Tibial artery (tissue), 4 donors: Measurements from ENCODE around the gene GRIN2A.

Source experiments
- DNase-seq, 2 donors: peaks; one replicate each; pipeline ENCODE4 v3.0.0-alpha.2; 2019
- H3K27ac ChIP-seq, 2 donors: fragments of 200-600 bp; sonication (generic) in 1 of 2; 1 replicate in 1 of 2; 2 replicates in 1 of 2; pipeline ENCODE4 v1.5.1; 2018 to 2019; ENCODE audit warnings: mild to moderate bottlenecking in 1 of 2
- H3K27me3 ChIP-seq, 2 donors: fragments of 200-600 bp; sonication (generic) in 1 of 2; one replicate each; pipeline versions ENCODE4 v1.5.1 to v1.6.0; 2016 to 2019
- H3K36me3 ChIP-seq, 3 donors: fragments of 200-600 bp; sonication (generic) in 2 of 3; one replicate each; pipeline ENCODE4 v1.5.1; 2016 to 2019; ENCODE audit warnings: mild to moderate bottlenecking in 2 of 3
- H3K4me1 ChIP-seq, 4 donors: fragments of 200-600 bp; sonication (generic) in 2 of 4; 1 replicate in 3 of 4; 2 replicates in 1 of 4; pipeline ENCODE4 v1.5.1; 2016 to 2019
- H3K4me3 ChIP-seq, 2 donors: fragments of 200-600 bp; sonication (generic) in 1 of 2; 1 replicate in 1 of 2; 2 replicates in 1 of 2; pipeline ENCODE4 v1.5.1; 2018 to 2019; ENCODE audit warnings: mild to moderate bottlenecking in 2 of 2
- H3K9me3 ChIP-seq, 3 donors: fragments of 200-600 bp; sonication (generic) in 1 of 3; one replicate each; pipeline ENCODE4 v1.5.1; 2016 to 2019
- intact Hi-C: fragments of 100-400 bp; cut with DNase I; formaldehyde crosslinking; loops from one replicate; pipeline ENCODE4 v1.15.0; 2023; ENCODE audit warnings: low total_unique reads
- TF ChIP-seq, protein P1 (sequence below), 2 experiments: fragments of 200-600 bp in 1 of 2; fragments of 450-650 bp in 1 of 2; IDR thresholded peaks; one replicate each; pipeline ENCODE4 v1.5.1; 2017 to 2019; ENCODE audit warnings: antibody characterized with exemption in 2 of 2, mild to moderate bottlenecking in 1 of 2, moderate library complexity in 1 of 2

The GRIN2A gene

DNA sequence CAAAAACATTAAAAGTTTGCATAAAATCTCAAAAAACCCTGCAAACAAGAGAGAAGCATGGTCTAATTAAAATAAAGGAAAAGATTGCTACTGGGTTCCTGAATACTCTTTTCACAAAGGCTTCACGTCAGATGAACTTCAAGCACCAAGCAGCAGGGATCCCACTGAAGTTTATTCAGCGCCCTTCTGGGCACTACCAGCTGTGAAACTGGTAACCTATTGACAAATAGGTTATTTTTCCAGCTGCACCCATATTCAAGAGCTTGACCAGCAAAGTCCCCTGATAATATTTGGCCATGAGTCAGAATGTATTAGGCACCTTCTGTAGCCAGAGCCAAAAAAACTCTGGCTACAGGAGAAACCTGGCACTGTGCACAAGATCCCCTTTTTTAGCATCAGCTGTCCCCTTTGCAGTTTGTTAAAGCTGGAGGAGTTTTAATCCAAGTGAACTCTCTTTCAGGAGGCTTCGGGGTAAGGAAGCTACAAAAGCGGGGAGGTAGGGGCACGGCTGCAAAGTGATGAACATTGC lies 60.3 kb downstream of the GRIN2A start:
- intact Hi-C loops = no loop called here
- H3K36me3 ChIP-seq = no peaks in the 10 kb centered on the region
- H3K27ac ChIP-seq = peak overlapping the region in 1 of 2 donors; percentile 22
- H3K9me3 ChIP-seq = no peaks in the 10 kb centered on the region
- peak overlapping the region in 1 of 2 donors; percentile 8 for H3K4me3 ChIP-seq
- H3K4me1 ChIP-seq = peaks cover 0 to 44% (median 35%) of the 10 kb centered on the region in 4 donors
- TF ChIP-seq, protein P1, sequence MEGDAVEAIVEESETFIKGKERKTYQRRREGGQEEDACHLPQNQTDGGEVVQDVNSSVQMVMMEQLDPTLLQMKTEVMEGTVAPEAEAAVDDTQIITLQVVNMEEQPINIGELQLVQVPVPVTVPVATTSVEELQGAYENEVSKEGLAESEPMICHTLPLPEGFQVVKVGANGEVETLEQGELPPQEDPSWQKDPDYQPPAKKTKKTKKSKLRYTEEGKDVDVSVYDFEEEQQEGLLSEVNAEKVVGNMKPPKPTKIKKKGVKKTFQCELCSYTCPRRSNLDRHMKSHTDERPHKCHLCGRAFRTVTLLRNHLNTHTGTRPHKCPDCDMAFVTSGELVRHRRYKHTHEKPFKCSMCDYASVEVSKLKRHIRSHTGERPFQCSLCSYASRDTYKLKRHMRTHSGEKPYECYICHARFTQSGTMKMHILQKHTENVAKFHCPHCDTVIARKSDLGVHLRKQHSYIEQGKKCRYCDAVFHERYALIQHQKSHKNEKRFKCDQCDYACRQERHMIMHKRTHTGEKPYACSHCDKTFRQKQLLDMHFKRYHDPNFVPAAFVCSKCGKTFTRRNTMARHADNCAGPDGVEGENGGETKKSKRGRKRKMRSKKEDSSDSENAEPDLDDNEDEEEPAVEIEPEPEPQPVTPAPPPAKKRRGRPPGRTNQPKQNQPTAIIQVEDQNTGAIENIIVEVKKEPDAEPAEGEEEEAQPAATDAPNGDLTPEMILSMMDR (IDR thresholded peaks at IDR 0.05) = no peak
- H3K27me3 ChIP-seq = no peaks in the 10 kb centered on the region
- no peak for DNase-seq

DNA sequence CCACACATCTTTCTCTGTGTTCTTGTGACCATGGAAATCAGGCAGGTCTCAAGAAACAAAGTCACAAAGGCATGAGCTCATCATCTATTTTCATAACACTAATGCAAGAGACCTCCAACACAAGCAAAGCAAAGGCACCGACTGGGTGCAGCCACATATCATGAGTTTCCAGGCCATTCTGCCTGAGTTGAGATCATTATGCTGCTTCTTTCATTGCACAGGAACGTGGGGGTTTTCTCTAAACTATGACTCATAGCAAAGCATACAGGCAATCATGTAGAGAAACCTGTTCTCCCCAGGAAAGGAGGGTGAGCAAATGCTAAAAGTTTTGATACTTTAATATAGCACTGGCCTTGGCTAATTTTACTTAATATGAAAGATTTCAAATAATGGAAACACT lies 60.7 kb downstream of the GRIN2A start:
- Histone ChIP-seq H3K36me3 (no peaks in the 10 kb centered on the region), H3K4me1 (peaks cover 0 to 39% (median 33%) of the 10 kb centered on the region in 4 donors), H3K4me3 (no peak overlapping the region), H3K27me3 (no peaks in the 10 kb centered on the region), H3K9me3 (no peaks in the 10 kb centered on the region), H3K27ac (peak overlapping the region in 1 of 2 donors; percentile 61)
- intact Hi-C loops = no loop called here
- no peak for DNase-seq
- TF ChIP-seq, protein P1 (IDR thresholded peaks at IDR 0.05) = no peak

DNA sequence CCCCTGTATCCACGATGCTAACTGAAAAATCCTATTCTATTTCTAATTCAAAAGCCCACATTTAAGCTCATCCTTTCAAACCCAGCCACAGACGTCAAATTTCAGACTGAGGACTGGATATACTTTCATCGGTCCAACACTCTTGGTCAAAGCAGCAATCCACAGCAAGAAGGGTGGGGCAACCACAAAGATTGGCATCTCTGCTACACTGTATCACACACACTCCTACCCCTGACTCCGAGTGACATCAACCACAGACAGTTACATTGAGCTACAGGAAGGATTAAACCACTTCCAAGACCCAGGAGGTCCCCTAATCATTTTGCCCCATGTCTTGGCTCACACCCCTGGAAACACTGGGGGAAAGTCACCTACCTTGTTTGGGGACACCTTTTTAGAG lies 61.3 kb downstream of the GRIN2A start:
- no peaks in the 10 kb centered on the region for H3K27me3 ChIP-seq
- no peak overlapping the region for H3K4me3 ChIP-seq
- DNase-seq = no peak
- TF ChIP-seq, protein P1 (IDR thresholded peaks at IDR 0.05) = no peak
- no peaks in the 10 kb centered on the region for H3K9me3 ChIP-seq
- peaks cover 0 to 34% (median 29%) of the 10 kb centered on the region in 4 donors for H3K4me1 ChIP-seq
- intact Hi-C loops = no loop called here
- H3K36me3 ChIP-seq = no peaks in the 10 kb centered on the region
- H3K27ac ChIP-seq = peak overlapping the region in 1 of 2 donors; percentile 61

DNA sequence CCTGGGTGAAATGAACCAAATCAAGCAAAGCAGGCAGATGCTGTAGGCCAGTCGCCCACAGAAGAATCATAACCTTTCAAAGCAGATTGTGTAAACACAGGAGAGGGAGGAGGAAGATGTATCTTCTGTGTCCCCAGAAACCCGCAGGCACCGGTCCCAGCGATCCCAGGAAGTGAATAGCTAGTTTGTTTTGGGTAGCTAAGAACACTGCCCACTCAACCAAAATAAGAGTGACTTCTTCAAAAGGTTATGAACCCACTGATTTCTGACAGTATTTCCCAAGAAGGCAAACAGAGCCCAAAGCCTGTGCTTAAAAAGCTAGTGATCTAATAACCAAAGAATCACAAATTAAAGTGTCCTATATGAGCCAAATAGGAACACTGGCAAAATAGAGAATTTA lies 67.8 kb downstream of the GRIN2A start:
- peak overlapping the region; percentile 17 to 65 for H3K27ac ChIP-seq
- intact Hi-C loops = no loop called here
- peak in 1 of 2 donors; percentile 41 for DNase-seq
- H3K36me3 ChIP-seq = no peaks in the 10 kb centered on the region
- H3K4me1 ChIP-seq = peaks cover 0 to 21% (median 16%) of the 10 kb centered on the region in 4 donors
- H3K4me3 ChIP-seq = no peak overlapping the region
- TF ChIP-seq, protein P1 (IDR thresholded peaks at IDR 0.05) = no peak
- no peaks in the 10 kb centered on the region for H3K9me3 ChIP-seq
- no peaks in the 10 kb centered on the region for H3K27me3 ChIP-seq

DNA sequence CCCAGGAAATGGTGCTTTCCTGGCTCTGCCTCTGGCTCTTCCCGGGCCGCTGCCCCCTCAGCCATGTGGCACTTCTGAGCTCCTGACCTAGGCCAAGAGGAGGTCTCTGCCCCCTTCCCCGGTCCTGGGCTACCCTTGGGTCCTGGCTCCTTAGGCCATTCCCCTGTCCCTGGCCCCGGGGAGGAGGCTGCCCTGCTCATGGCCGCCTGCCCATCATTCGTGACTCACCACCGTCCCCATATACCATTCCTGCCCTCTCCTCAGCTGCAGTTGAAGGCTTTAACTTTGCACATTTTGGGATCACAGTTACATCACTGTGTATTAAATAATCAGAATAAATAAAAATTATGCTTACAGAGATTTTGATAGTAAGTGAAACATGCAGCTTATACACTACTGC lies 69.0 kb downstream of the GRIN2A start:
- Histone ChIP-seq H3K27me3 (no peaks in the 10 kb centered on the region), H3K9me3 (no peaks in the 10 kb centered on the region), H3K4me1 (peaks cover 0 to 21% (median 16%) of the 10 kb centered on the region in 4 donors), H3K27ac (no peak overlapping the region), H3K4me3 (no peak overlapping the region), H3K36me3 (no peaks in the 10 kb centered on the region)
- intact Hi-C loops = no loop called here
- no peak for DNase-seq
- TF ChIP-seq, protein P1 (IDR thresholded peaks at IDR 0.05) = no peak

DNA sequence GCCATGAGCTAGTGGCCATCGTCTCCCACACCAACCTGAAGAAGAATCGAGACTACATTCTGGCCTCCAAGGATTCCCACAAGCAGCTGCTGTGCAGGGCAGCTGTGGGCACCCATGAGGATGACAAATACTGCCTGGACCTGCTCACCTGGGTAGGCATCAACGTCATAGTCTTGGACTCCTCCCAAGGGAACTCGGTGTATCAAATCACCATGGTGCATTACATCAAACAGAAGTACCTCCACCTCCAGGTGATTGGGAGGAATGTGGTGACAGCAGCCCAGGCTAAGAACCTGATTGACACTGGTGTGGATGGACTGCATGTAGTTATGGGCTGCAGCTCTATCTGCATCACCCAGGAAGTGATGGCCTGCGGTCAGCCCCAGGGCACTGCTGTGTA lies 70.2 kb downstream of the GRIN2A start:
- H3K27ac ChIP-seq = no peak overlapping the region
- no peaks in the 10 kb centered on the region for H3K9me3 ChIP-seq
- H3K36me3 ChIP-seq = no peaks in the 10 kb centered on the region
- intact Hi-C loops = no loop called here
- H3K27me3 ChIP-seq = no peaks in the 10 kb centered on the region
- H3K4me1 ChIP-seq = peaks cover 0 to 21% (median 16%) of the 10 kb centered on the region in 4 donors
- no peak overlapping the region for H3K4me3 ChIP-seq
- no peak for DNase-seq
- TF ChIP-seq, protein P1 (IDR thresholded peaks at IDR 0.05) = no peak
